ENCODE measurements around the gene SHROOM1. TPM values are rescaled to one million over a fixed set of nuclear protein-coding genes. Genes with fewer than 3 reads are reported as not detected.

Gene SHROOM1
- total and polyA plus RNA-seq, 9 of the 15 experiments (the other 6 are each of a cell fraction or from before 2014, with no cell fraction given), result 0.44 to 26.5 (median 11.9) TPM

DNA sequence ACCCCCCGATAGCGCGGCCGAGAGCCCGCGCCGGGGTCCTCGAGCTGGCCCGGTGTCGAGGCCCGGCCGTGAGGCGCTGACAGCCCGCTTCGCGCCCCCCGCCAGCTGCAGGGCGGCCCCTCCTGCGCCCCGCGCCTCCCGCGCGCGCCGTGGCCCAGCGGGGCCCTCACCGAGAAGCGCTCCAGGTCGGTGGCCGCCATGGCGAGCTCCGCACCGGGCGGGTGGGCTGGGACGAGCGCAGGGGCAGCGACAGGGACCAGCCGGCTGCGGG, 53.6 kb downstream of the SHROOM1 start (continued):
- TF ChIP-seq SAP30 (IDR thresholded peaks at IDR 0.05; ENCODE audit: borderline replicate concordance, insufficient read depth, low read depth, low read length, poor library complexity, severe bottlenecking), result peak; percentile 34

GRCh38 chr5:132776131-132776937, 54.1 kb downstream of the SHROOM1 start:
- BruUV-seq (replicated peaks), result no TSS peak
- Histone ChIP-seq H3K27me3 (ENCODE audit: control insufficient read depth in 2 of 2, insufficient read depth in 2 of 2, low read length in 2 of 2) (no peaks in the 10 kb centered on the region), H3K36me3 (ENCODE audit: control insufficient read depth, insufficient read depth, low read length) (peaks cover 29% of the 10 kb centered on the region; the same call in 2 of the 3 replicates), H3K4me2 (ENCODE audit: insufficient read depth, low read length) (peak overlapping the region; percentile 88), H3K27ac (ENCODE audit: extremely low read depth, low read depth, low read length) (peak overlapping the region; percentile 79), H3K9me3 (replicated peaks; ENCODE audit: control insufficient read depth, insufficient read depth, low read depth, low read length) (no peaks in the 10 kb centered on the region), H2AFZ (ENCODE audit: low read depth, low read length) (peak overlapping the region; percentile 47), H3K9ac (ENCODE audit: insufficient read depth in 1 of 2, low read depth in 2 of 2, low read length in 2 of 2) (peak overlapping the region; percentile 81 to 95), H3K4me3 (peak overlapping the region; percentile 58), H4K20me1 (replicated peaks; ENCODE audit: control insufficient read depth, insufficient read depth, low read length) (peaks cover 2% of the 10 kb centered on the region; the same call in 1 of the 2 replicates), H3K79me2 (ENCODE audit: control insufficient read depth, insufficient read depth, low read length) (peaks cover 71% of the 10 kb centered on the region), H3K9me1 (ENCODE audit: control insufficient read depth, insufficient read depth, low read length) (no peaks in the 10 kb centered on the region), H3K4me1 (replicated peaks in 1 of 2; ENCODE audit: control insufficient read depth in 2 of 2, insufficient read depth in 2 of 2, low read length in 2 of 2) (peaks cover 53 to 54% of the 10 kb centered on the region in 2 experiments)
- under 1% methylated on average over 32 of the region's 39 CpGs for WGBS (ENCODE audit: insufficient coverage, low coverage, missing lambda C conversion rate)
- peak; percentile 72 for ATAC-seq
- intact Hi-C loops (cut with micrococcal nuclease) (no loop called here), in situ Hi-C loops (cut with MboI) (no loop called here)
- POLR2A ChIA-PET, result interaction anchor here (0.6 to 2.9 kb wide), 11 partner anchors 9 to 45 kb away, joined by 3 to 10 read pairs (median 5); partner anchors contain the start of gene KIF3A
- CTCF ChIA-PET (ENCODE audit: low intra/inter-chr PET ratio), result interaction anchor here (0.7 kb wide), 1 partner anchor 115 kb away, joined by 3 read pairs; no protein-coding TSS in a partner anchor
- peak; percentile 62 to 88 (median 70) for DNase-seq (ENCODE audit: extremely low read depth in 1 of 4, low spot score in 3 of 4)
- FAIRE-seq, result peak; percentile 90
- TF ChIP-seq XRCC5 (IDR thresholded peaks at IDR 0.05; ENCODE audit: low read depth, low read length), result no peak
- peak in 1 of 2 experiments; percentile 74; a peak in 1 of 4 replicates for TF ChIP-seq UBTF (IDR thresholded peaks at IDR 0.05; ENCODE audit: borderline replicate concordance in 1 of 2, low read depth in 2 of 2, low read length in 2 of 2)
- TF ChIP-seq SUPT5H (IDR thresholded peaks at IDR 0.05), result 0 out of 2 replicates have a peak, but pooled peaks have one; percentile 40
- TF ChIP-seq LCOR (CRISPR knock-in tag; IDR thresholded peaks at IDR 0.05), result 0 out of 2 replicates have a peak, but pooled peaks have one; percentile 26
- TF ChIP-seq ZNF609 (CRISPR knock-in tag; IDR thresholded peaks at IDR 0.05; ENCODE audit: borderline replicate concordance), result no peak
- peak; percentile 39; the same call in 1 of the 2 replicates for TF ChIP-seq POLR2AphosphoS5 (IDR thresholded peaks at IDR 0.05; ENCODE audit: control insufficient read depth, insufficient read depth, low read depth, low read length)
- TF ChIP-seq, protein P1, sequence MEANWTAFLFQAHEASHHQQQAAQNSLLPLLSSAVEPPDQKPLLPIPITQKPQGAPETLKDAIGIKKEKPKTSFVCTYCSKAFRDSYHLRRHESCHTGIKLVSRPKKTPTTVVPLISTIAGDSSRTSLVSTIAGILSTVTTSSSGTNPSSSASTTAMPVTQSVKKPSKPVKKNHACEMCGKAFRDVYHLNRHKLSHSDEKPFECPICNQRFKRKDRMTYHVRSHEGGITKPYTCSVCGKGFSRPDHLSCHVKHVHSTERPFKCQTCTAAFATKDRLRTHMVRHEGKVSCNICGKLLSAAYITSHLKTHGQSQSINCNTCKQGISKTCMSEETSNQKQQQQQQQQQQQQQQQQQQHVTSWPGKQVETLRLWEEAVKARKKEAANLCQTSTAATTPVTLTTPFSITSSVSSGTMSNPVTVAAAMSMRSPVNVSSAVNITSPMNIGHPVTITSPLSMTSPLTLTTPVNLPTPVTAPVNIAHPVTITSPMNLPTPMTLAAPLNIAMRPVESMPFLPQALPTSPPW (CRISPR knock-in tag; IDR thresholded peaks at IDR 0.05), result peak; percentile 81
- TF ChIP-seq NFIC (IDR thresholded peaks at IDR 0.05), result peak; percentile 86

Data from K562 (cell line).